Fibroblast of peridontal ligament (primary cell): ENCODE measurements around the gene SDHAF1.
"Not testable (repeated sequence)": the region's sequence is repeated elsewhere in the genome, so short reads cannot be mapped to it uniquely, and the experiment has no call there.

Source experiments
- DNase-seq: peaks from one replicate; pipeline ENCODE4 v3.0.0-alpha.2; 2010; ENCODE audit errors: extremely low read depth

Gene SDHAF1

GRCh38 chr19:36014012-36014924 lies 19.3 kb downstream of the SDHAF1 start, which contains the start of gene ALKBH6:
Gene ALKBH6, minus strand, starts transcription at chr19:36014213. Its CDS starts 816 bp downstream, at chr19:36013397.
- DNase-seq: peak; percentile 96

DNA sequence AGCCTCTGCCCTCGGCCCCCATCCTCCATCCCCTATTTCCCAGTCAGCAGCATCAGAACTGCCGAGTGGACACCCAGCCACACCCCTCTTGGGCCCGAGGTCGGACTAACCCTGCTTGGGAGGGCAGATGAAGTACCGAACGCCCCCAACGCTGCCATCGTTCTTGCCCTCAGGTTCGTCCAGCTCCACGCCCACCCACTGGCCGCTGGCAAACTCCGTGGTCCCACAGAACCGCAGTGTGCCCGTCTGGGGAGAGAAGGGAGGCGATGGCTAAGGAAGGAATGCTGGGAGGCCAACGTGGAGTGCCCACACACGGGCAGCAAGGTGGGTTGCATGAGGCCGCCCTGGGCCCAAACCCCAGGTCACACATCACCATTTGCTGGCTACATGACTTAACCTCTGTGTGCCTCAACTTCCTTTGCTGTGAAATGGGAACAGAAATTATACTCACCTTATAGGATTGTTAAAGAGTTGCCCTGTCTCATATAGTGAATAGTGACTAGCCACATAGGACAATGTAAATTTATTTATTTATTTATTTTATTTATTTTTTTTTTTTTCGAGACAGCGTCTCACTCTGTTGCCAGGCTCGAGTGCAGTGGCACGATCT lies 24.2 kb downstream of the SDHAF1 start:
- DNase-seq: no peak

DNA sequence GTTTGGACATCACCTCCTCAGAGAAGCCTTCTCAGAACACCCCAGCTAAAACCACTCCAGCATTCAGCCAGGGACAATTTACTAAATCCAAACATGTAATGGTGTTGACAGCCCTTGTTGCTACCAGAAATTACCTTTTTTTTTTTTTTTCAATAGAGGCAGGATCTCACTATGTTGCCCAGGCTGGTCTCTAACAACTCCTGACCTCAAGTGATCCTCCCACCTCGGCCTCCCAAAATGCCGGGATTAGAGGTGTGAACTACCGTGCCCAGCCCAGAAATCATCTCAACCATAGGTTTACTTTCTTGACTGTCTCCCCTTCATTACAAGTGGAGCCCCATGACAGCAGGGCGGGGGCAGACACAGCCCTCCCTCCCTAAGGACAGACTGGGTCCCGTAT lies 28.4 kb downstream of the SDHAF1 start:
- DNase-seq: no peak

GRCh38 chr19:36025541-36025940 lies 30.6 kb downstream of the SDHAF1 start:
- no peak for DNase-seq

GRCh38 chr19:36026091-36026876 lies 31.3 kb downstream of the SDHAF1 start:
- DNase-seq: no peak

GRCh38 chr19:36027696-36028095 lies 32.7 kb downstream of the SDHAF1 start:
- no peak for DNase-seq

- DNase-seq: no peak
Measured at GRCh38 chr19:36028313-36029041, 33.5 kb downstream of the SDHAF1 start.

GRCh38 chr19:36030264-36031148 lies 35.5 kb downstream of the SDHAF1 start:
- peak; percentile 53 for DNase-seq

- DNase-seq: no peak
Measured at GRCh38 chr19:36031308-36031707, 36.3 kb downstream of the SDHAF1 start.

DNA sequence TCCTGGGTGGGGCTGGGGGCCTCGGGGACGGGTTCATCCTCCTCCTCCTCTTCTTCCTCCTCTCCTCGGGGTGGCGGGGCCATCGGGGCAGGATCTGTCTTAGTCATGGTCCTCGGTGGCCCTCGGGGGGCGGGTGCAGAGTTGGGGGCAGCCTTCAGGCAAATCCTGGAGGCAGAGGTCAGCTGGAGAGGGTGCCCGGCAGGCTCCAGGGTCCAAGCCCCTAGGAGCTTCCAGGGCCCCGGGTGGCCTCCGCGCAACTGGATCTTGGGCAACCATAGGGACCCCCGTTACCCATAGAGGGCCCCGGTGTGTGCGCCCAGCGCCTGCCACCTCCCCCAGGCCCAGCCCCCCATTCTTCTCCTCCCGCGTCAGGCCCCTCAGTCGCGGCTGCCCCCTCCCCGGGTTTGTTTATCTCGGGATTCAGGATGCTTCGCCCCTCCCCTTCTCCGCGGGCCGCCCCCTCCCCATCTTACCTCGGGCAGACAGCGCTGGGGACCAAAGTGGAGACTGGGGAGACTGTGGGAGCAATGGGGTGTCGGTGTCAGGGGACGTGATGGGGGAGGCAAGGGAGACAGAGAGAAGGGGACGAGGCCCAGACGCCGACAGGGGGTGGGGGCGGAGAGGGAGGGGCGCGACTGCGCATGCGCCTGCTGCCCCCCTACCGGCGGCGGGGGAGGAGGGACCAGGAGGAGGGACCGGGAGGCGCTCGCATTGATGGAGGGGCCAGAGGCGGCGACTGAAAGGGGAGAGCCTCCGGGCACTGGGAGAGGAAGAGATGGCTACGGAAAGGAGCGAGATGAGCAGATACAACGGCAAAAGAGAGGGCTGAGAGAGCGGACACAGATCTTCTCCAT lies 37.5 kb downstream of the SDHAF1 start, which contains the start of gene CLIP3:
CLIP3 (minus strand) TSS at position 623 of the 854 bp plus-strand sequence; CDS start at position 107, 516 bp downstream.
- DNase-seq: peak; percentile 62

GRCh38 chr19:36040495-36040894 lies 45.5 kb downstream of the SDHAF1 start:
- no peak for DNase-seq

DNA sequence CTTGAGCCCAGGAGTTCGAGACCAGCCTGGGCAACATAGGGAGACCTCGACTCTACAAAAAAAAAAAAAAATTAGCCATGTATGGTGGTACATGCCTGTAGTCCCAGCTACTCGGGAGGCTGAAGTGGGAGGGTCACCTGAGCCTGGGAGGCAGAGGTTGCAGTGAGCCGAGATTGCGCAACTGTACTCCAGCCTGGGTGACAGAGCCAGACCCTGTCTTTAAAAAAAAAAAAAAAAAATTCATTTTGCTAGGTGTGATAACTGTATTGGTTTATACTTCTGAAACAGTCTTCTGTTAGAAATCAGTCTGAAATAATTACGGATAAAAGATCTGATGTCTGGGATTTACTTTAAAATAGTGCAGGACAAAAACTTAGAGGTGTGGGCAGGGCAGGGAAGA lies 46.1 kb downstream of the SDHAF1 start:
- not testable (repeated sequence) for DNase-seq

DNA sequence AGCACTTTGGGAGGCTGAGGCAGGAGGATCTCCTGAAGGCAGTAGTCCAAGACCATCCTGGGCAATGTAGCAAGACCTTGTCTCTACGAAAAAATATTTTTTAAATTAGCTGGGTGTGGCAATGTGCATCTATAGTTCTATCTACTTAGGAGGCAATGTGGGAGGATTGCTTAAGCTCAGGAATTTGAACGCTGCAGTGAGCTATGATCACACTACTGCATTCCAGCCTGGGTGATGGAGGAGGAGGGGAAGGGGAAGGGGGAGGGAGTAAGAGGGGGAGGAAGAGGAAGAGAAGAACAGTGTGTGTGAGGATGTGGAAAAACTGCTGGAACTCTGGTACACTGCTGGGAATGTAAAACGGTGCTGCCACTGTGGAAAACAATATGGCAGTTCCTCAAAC lies 46.8 kb downstream of the SDHAF1 start:
- DNase-seq: peak; percentile 88

- no peak for DNase-seq
Measured at GRCh38 chr19:36043952-36044351, 49.0 kb downstream of the SDHAF1 start.
